Breast epithelium (tissue), 3 donors: ENCODE data around the gene SGO1.

Experiments used
- CTCF ChIP-seq, 3 donors: fragments of 450-650 bp; IDR thresholded peaks; one replicate each; pipeline ENCODE4 v1.5.1; 2016 to 2017; ENCODE audit warnings: antibody characterized with exemption in 3 of 3, mild to moderate bottlenecking in 3 of 3, moderate library complexity in 3 of 3
- POLR2A ChIP-seq: fragments of 450-650 bp; IDR thresholded peaks from one replicate; pipeline ENCODE4 v1.6.1; 2016; ENCODE audit warnings: antibody characterized with exemption, mild to moderate bottlenecking, moderate library complexity
- POLR2AphosphoS5 ChIP-seq, 3 donors: sonication (generic); formaldehyde crosslinking; IDR thresholded peaks; one replicate each; pipeline ENCODE4 v1.6.1; 2017; ENCODE audit warnings: antibody characterized with exemption in 3 of 3

- no peak for TF ChIP-seq POLR2A
- TF ChIP-seq CTCF (IDR thresholded peaks at IDR 0.05), result no peak
- no peak for TF ChIP-seq POLR2AphosphoS5 (IDR thresholded peaks at IDR 0.05)
These were observed 4.7 kb downstream of the SGO1 start for GRCh38 chr3:20181276-20181675.
